ENCODE measurements around the gene DMKN.

Gene DMKN

GRCh38 chr19:35533201-35533821, 19.9 kb upstream of the DMKN start, which contains the start of gene GAPDHS:
Gene GAPDHS, plus strand, starts transcription at chr19:35533456. Its CDS starts 72 bp downstream, at chr19:35533528.
- no peak for TF ChIP-seq CTCF (IDR thresholded peaks at IDR 0.05; ENCODE audit: borderline replicate concordance, insufficient read depth, low read depth, low read length)
- H3K4me3 ChIP-seq (ENCODE audit: low read depth, low read length), result no peak within 1 kb of the TSS

GRCh38 chr19:35531291-35531690, 17.8 kb upstream of the DMKN start:
- H3K4me3 ChIP-seq (ENCODE audit: low read depth, low read length), result no peak overlapping the region
- TF ChIP-seq CTCF (IDR thresholded peaks at IDR 0.05; ENCODE audit: borderline replicate concordance, insufficient read depth, low read depth, low read length), result no peak

- no peak overlapping the region for H3K4me3 ChIP-seq (ENCODE audit: low read depth, low read length)
- no peak for TF ChIP-seq CTCF (IDR thresholded peaks at IDR 0.05; ENCODE audit: borderline replicate concordance, insufficient read depth, low read depth, low read length)
Observed at GRCh38 chr19:35529241-35530218, 16.1 kb upstream of the DMKN start.

- TF ChIP-seq CTCF (IDR thresholded peaks at IDR 0.05; ENCODE audit: borderline replicate concordance, insufficient read depth, low read depth, low read length), result no peak
- no peak within 1 kb of the TSS for H3K4me3 ChIP-seq (ENCODE audit: low read depth, low read length)
Observed at GRCh38 chr19:35528218-35529038, 15.0 kb upstream of the DMKN start, which contains the start of gene SBSN. Gene SBSN, minus strand, starts transcription at chr19:35528311. Its CDS starts 30 bp downstream, at chr19:35528281.

- TF ChIP-seq CTCF (IDR thresholded peaks at IDR 0.05; ENCODE audit: borderline replicate concordance, insufficient read depth, low read depth, low read length), result no peak
Observed at GRCh38 chr19:35525873-35526272, 12.4 kb upstream of the DMKN start.

GRCh38 chr19:35524181-35524837, 10.9 kb upstream of the DMKN start:
- no peak overlapping the region for H3K4me3 ChIP-seq (ENCODE audit: low read depth, low read length)
- TF ChIP-seq CTCF (IDR thresholded peaks at IDR 0.05; ENCODE audit: borderline replicate concordance, insufficient read depth, low read depth, low read length), result no peak

More at GRCh38 chr19:35525873-35526272, 12.4 kb upstream of the DMKN start:
- no peak overlapping the region for H3K4me3 ChIP-seq (ENCODE audit: low read depth, low read length)
